ENCODE data around the gene MRPL49. TPM values are rescaled to one million over a fixed set of nuclear protein-coding genes. Genes with fewer than 3 reads are reported as not detected.

Gene MRPL49
- total RNA-seq, 1 donor = 41.6 TPM

DNA sequence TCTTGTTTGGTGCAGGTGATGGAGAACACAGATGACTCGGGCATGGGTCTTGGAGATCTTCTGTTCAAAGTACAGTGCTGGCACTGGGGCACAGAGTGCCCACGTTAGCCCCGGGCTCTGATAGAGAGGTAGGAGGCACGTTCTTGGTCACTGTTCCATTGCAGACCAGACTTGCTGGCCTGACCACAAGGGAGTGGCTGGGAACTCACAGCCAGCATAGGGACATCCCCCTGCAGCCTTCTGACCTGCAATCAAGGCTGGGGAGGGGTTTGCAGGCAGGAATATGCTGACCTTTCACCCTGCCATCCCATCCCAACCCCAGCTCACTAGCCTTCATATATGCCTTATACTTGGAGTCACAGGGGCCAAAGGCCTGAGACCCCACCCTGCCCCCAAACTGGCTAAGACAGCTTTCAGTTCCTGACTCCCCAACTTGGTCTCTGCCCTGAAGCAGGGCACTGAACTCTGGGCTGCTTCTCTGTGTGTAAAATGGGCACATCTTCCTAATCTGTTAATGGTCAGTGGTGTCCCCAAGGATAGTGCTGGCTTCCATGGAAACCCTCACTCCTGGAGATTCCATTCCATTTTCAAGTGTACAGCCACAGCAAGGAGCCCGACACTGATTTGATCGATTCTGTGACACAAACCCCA is 4.6 kb downstream of the MRPL49 start:
- H3K4me3 ChIP-seq (ENCODE audit: insufficient read depth, low read length) = no peak overlapping the region
- peak; percentile 72 for DNase-seq (ENCODE audit: insufficient read length, low spot score, missing footprints)
- H3K9me3 ChIP-seq (ENCODE audit: low read depth, low read length) = no peaks in the 10 kb centered on the region
- peaks cover 45% of the 10 kb centered on the region for H3K79me2 ChIP-seq (ENCODE audit: insufficient read depth, low read length)
- no peak overlapping the region for H3K27ac ChIP-seq (ENCODE audit: low read depth, low read length)
- H3K27me3 ChIP-seq (ENCODE audit: insufficient read depth, low read length) = no peaks in the 10 kb centered on the region
- TF ChIP-seq, protein P1, sequence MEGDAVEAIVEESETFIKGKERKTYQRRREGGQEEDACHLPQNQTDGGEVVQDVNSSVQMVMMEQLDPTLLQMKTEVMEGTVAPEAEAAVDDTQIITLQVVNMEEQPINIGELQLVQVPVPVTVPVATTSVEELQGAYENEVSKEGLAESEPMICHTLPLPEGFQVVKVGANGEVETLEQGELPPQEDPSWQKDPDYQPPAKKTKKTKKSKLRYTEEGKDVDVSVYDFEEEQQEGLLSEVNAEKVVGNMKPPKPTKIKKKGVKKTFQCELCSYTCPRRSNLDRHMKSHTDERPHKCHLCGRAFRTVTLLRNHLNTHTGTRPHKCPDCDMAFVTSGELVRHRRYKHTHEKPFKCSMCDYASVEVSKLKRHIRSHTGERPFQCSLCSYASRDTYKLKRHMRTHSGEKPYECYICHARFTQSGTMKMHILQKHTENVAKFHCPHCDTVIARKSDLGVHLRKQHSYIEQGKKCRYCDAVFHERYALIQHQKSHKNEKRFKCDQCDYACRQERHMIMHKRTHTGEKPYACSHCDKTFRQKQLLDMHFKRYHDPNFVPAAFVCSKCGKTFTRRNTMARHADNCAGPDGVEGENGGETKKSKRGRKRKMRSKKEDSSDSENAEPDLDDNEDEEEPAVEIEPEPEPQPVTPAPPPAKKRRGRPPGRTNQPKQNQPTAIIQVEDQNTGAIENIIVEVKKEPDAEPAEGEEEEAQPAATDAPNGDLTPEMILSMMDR (IDR thresholded peaks at IDR 0.05; ENCODE audit: extremely low read depth, low read depth, low read length) = no peak
- H2AFZ ChIP-seq (ENCODE audit: low read length) = no peak overlapping the region
- H3K4me2 ChIP-seq (ENCODE audit: insufficient read depth, low read length) = no peak overlapping the region
- H3K4me1 ChIP-seq (ENCODE audit: insufficient read depth, low read length) = peaks cover 5% of the 10 kb centered on the region
- H4K20me1 ChIP-seq (ENCODE audit: insufficient read depth, low read length) = peaks cover 20% of the 10 kb centered on the region
- peaks cover 70% of the 10 kb centered on the region for H3K36me3 ChIP-seq (ENCODE audit: insufficient read depth, low read length)

DNA sequence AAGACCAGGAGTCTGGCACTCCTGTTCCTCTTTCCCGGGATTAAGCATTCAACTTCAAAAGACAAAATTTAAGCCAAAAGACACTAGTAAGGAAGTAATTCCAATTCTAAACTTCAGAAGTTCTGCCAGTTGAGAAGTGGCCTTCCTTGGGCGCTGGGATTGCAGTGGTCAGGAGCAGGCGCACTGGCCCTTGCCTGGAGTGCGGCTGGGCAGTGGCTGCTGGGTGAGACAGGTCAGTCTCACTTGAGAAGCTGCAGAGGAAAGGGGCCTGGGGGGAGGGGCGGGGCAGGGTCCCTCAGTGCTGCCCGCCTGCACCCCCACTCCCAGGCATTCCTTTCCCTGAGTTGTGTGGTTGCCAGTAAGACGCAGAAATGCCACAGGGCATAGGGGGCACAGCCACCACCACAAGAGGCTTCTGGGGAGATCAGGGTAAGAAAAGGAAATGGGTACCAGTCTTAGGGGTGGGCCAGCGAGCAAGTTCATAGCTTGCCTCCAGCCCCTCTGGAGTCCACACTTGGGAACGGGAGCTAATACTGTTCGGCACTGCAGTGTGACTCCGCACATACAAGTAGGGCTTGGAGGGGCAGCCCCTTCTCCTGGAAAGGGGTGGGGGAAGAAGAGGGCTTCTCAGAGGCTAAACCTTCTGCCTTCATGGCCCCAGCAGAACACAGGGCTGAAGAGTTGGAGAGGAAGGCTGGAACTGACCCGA is 5.5 kb downstream of the MRPL49 start:
- no peak overlapping the region for H3K4me3 ChIP-seq (ENCODE audit: insufficient read depth, low read length)
- no peak overlapping the region for H3K27ac ChIP-seq (ENCODE audit: low read depth, low read length)
- peaks cover 79% of the 10 kb centered on the region for H3K36me3 ChIP-seq (ENCODE audit: insufficient read depth, low read length)
- no peak overlapping the region for H2AFZ ChIP-seq (ENCODE audit: low read length)
- H3K4me2 ChIP-seq (ENCODE audit: insufficient read depth, low read length) = no peak overlapping the region
- H3K4me1 ChIP-seq (ENCODE audit: insufficient read depth, low read length) = peaks cover 7% of the 10 kb centered on the region
- no peak for DNase-seq (ENCODE audit: insufficient read length, low spot score, missing footprints)
- peaks cover 48% of the 10 kb centered on the region for H3K79me2 ChIP-seq (ENCODE audit: insufficient read depth, low read length)
- no peaks in the 10 kb centered on the region for H3K27me3 ChIP-seq (ENCODE audit: insufficient read depth, low read length)
- TF ChIP-seq, protein P1 (IDR thresholded peaks at IDR 0.05; ENCODE audit: extremely low read depth, low read depth, low read length) = no peak
- H3K9me3 ChIP-seq (ENCODE audit: low read depth, low read length) = no peaks in the 10 kb centered on the region
- H4K20me1 ChIP-seq (ENCODE audit: insufficient read depth, low read length) = peaks cover 28% of the 10 kb centered on the region

DNA sequence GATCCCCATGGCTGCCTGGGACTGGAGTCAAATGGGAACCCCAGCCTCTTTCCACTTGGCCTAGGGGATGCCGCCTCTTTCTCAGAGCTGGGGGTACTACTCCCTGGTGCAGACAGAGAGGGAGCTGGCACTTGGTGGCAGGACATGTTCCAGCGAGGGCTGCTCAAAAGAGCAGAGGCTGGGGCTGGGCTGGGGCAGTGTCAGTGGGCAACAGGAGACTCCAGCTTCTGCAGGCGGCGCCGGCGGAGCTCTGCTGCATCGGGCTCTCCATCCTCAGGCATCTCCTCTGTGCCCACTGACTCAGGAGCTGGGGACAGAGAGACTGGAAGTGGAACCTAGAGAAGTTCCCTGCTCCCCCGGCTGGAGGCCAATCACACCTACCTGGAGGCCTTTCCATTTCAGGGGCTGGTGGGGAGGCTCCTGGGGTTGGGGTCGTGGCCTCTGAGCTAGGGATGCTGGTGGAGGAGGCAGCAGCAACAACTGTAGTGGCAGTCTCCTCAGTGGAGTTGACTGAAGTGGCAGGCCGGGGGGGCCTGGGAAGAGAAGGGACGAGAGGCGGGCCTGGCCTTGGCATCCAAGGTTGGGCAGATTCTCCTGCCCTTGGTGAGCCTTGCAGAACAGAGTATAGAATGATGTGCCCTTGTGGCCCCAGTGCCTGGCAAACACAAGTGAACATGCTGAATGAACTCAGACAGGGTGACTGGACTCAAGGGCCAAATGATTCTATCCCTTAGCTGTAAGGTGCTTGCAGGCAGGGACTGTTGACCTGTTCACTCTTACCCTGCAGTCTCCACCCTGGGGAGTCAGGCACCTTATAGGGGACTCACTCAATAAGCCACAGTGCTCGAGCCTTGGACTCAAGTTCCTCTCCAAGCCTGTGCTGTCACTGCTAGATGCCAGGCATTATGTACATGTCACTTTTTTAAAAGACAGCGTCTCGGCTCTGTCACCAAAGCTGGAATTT is 6.3 kb downstream of the MRPL49 start:
- Histone ChIP-seq H3K36me3 (ENCODE audit: insufficient read depth, low read length) (peaks cover 82% of the 10 kb centered on the region), H3K4me1 (ENCODE audit: insufficient read depth, low read length) (peaks cover 10% of the 10 kb centered on the region), H3K9me3 (ENCODE audit: low read depth, low read length) (no peaks in the 10 kb centered on the region), H3K4me3 (ENCODE audit: insufficient read depth, low read length) (no peak overlapping the region), H3K4me2 (ENCODE audit: insufficient read depth, low read length) (no peak overlapping the region), H4K20me1 (ENCODE audit: insufficient read depth, low read length) (peaks cover 37% of the 10 kb centered on the region), H2AFZ (ENCODE audit: low read length) (no peak overlapping the region), H3K79me2 (ENCODE audit: insufficient read depth, low read length) (peaks cover 49% of the 10 kb centered on the region), H3K27ac (ENCODE audit: low read depth, low read length) (no peak overlapping the region), H3K27me3 (ENCODE audit: insufficient read depth, low read length) (no peaks in the 10 kb centered on the region)
- peak; percentile 62 for DNase-seq (ENCODE audit: insufficient read length, low spot score, missing footprints)
- TF ChIP-seq, protein P1 (IDR thresholded peaks at IDR 0.05; ENCODE audit: extremely low read depth, low read depth, low read length) = no peak

Data from osteoblast (primary cell).